Measurements from ENCODE around the gene CKAP4. TPM values are rescaled to one million over a fixed set of nuclear protein-coding genes. Genes with fewer than 3 reads are reported as not detected.

The CKAP4 gene
- total and polyA plus RNA-seq, 2 donors (not counting 3 experiments of a cell fraction or from before 2014, with no cell fraction given) = 117 to 223 TPM

DNA sequence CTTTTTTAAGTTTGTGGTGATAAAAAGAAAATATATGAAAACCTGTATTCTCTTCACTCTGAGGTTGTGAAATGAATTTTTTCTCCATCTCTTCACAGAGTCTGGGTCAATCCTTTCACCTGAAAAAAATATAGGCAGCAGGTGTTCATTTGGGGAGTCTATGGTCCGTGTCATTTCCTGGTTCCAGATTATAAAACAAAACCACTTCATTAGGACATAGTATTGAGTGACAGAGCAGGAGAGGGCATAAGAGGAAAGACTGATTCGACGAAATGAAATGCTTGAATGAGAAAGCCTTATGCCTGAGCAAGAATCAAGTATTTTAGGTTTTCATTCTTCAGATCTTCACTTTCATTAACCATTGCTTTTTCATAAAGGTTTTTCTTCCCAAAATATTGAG, 57.2 kb downstream of the CKAP4 start:
- CTCF ChIA-PET = interaction anchor here (1.0 to 1.4 kb wide), 3 partner anchors 10 to 41 kb away, joined by 3 to 4 read pairs (median 3); no protein-coding TSS in a partner anchor
- POLR2A ChIA-PET = no interaction called here
- Histone ChIP-seq H3K4me2 (ENCODE audit: insufficient read depth, low read length) (no peak overlapping the region), H3K9ac (replicated peaks; ENCODE audit: extremely low read depth, insufficient read depth, low read length) (no peak overlapping the region), H3K27me3 (ENCODE audit: control insufficient read depth in 2 of 2, insufficient read depth in 2 of 2, low read length in 2 of 2) (peaks cover 19 to 39% of the 10 kb centered on the region in 2 experiments), H3K9me3 (replicated peaks; ENCODE audit: control insufficient read depth, insufficient read depth, low read length) (no peaks in the 10 kb centered on the region), H4K20me1 (replicated peaks; ENCODE audit: control insufficient read depth, extremely low read depth, insufficient read depth, low read length) (no peaks in the 10 kb centered on the region), H3K27ac (ENCODE audit: insufficient read depth, low read depth, low read length) (no peak overlapping the region), H3K79me2 (ENCODE audit: control insufficient read depth, insufficient read depth, low read length) (no peaks in the 10 kb centered on the region), H3K4me3 (replicated peaks in 1 of 3; ENCODE audit: insufficient read depth in 1 of 3, low read depth in 1 of 3, low read length in 3 of 3) (no peak overlapping the region), H2AFZ (ENCODE audit: low read depth, low read length) (no peak overlapping the region), H3K36me3 (ENCODE audit: control insufficient read depth in 2 of 2, extremely low read depth in 1 of 2, insufficient read depth in 2 of 2, low read length in 2 of 2) (no peaks in the 10 kb centered on the region), H3K9me1 (replicated peaks; ENCODE audit: control insufficient read depth, extremely low read depth, insufficient read depth, low read length) (no peaks in the 10 kb centered on the region), H3K4me1 (ENCODE audit: control insufficient read depth, extremely low read depth, insufficient read depth, low read length) (no peaks in the 10 kb centered on the region)
- intact Hi-C loops (cut with micrococcal nuclease) = no loop called here
- TF ChIP-seq GATA2 (IDR thresholded peaks at IDR 0.05; ENCODE audit: insufficient read depth, insufficient read length, low read depth, low read length) (no peak), POLR2AphosphoS5 (IDR thresholded peaks at IDR 0.05; ENCODE audit: insufficient read depth, low read depth, low read length) (no peak), EZH2 (IDR thresholded peaks at IDR 0.05; ENCODE audit: borderline replicate concordance, low read depth, low read length, severe bottlenecking) (no peak), FOS (IDR thresholded peaks at IDR 0.05; ENCODE audit: borderline replicate concordance, insufficient read depth, low read length) (no peak)
- no TSS peak for BruUV-seq (replicated peaks)
- dilution Hi-C loops (cut with MboI; ENCODE audit: extremely low pct_ligation_motif_present, low sequenced_read_pairs) = no loop called here
- FAIRE-seq (no peak), DNase-seq (ENCODE audit: low read depth, low spot score) (no peak)

DNA sequence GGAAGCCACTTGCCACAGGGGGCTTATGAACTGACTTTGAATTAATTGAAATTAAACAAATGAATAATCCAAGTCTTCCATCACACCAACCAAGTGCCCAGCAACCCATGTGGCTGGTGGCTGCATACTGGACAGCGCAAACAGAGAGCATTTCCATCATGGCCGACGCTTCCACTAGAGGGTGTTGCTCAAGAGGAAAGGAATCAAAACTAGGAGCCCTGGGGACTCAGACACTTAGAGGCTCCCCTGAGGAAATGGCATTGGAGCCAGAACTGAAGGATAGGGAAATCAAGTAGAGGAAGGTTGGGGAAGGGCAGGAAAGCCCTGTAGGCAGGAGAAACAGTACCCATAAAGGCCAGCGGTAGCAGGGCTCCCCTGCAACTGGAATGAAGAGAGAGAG, 58.5 kb downstream of the CKAP4 start:
- POLR2A ChIA-PET = no interaction called here
- Histone ChIP-seq H3K4me2 (ENCODE audit: insufficient read depth, low read length) (no peak overlapping the region), H3K4me3 (replicated peaks in 1 of 3; ENCODE audit: insufficient read depth in 1 of 3, low read depth in 1 of 3, low read length in 3 of 3) (no peak overlapping the region), H3K9me1 (replicated peaks; ENCODE audit: control insufficient read depth, extremely low read depth, insufficient read depth, low read length) (no peaks in the 10 kb centered on the region), H3K79me2 (ENCODE audit: control insufficient read depth, insufficient read depth, low read length) (no peaks in the 10 kb centered on the region), H3K9me3 (replicated peaks; ENCODE audit: control insufficient read depth, insufficient read depth, low read length) (no peaks in the 10 kb centered on the region), H3K27ac (ENCODE audit: insufficient read depth, low read depth, low read length) (no peak overlapping the region), H3K36me3 (ENCODE audit: control insufficient read depth in 2 of 2, extremely low read depth in 1 of 2, insufficient read depth in 2 of 2, low read length in 2 of 2) (no peaks in the 10 kb centered on the region), H2AFZ (ENCODE audit: low read depth, low read length) (no peak overlapping the region), H3K4me1 (ENCODE audit: control insufficient read depth, extremely low read depth, insufficient read depth, low read length) (no peaks in the 10 kb centered on the region), H3K27me3 (ENCODE audit: control insufficient read depth in 2 of 2, insufficient read depth in 2 of 2, low read length in 2 of 2) (peaks cover 15 to 29% of the 10 kb centered on the region in 2 experiments), H3K9ac (replicated peaks; ENCODE audit: extremely low read depth, insufficient read depth, low read length) (no peak overlapping the region), H4K20me1 (replicated peaks; ENCODE audit: control insufficient read depth, extremely low read depth, insufficient read depth, low read length) (no peaks in the 10 kb centered on the region)
- no peak for DNase-seq (ENCODE audit: low read depth, low spot score)
- CTCF ChIA-PET = interaction anchor here (1.3 kb wide), 1 partner anchor 40 kb away, joined by 7 read pairs; no protein-coding TSS in a partner anchor
- FAIRE-seq = no peak
- TF ChIP-seq FOS (IDR thresholded peaks at IDR 0.05; ENCODE audit: borderline replicate concordance, insufficient read depth, low read length) (no peak), GATA2 (IDR thresholded peaks at IDR 0.05; ENCODE audit: insufficient read depth, insufficient read length, low read depth, low read length) (no peak), POLR2A (IDR thresholded peaks at IDR 0.05; ENCODE audit: low read depth, low read length) (no peak), POLR2AphosphoS5 (IDR thresholded peaks at IDR 0.05; ENCODE audit: insufficient read depth, low read depth, low read length) (no peak), JUN (IDR thresholded peaks at IDR 0.05; ENCODE audit: borderline replicate concordance, insufficient read depth, insufficient read length, low read depth) (no peak), EZH2 (IDR thresholded peaks at IDR 0.05; ENCODE audit: borderline replicate concordance, low read depth, low read length, severe bottlenecking) (no peak), MYC (IDR thresholded peaks at IDR 0.05; ENCODE audit: low read depth, low read length) (no peak)
- TF ChIP-seq, protein P1, sequence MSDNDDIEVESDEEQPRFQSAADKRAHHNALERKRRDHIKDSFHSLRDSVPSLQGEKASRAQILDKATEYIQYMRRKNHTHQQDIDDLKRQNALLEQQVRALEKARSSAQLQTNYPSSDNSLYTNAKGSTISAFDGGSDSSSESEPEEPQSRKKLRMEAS (IDR thresholded peaks at IDR 0.05; ENCODE audit: insufficient read depth, insufficient read length) = no peak
- TF ChIP-seq, protein P2, sequence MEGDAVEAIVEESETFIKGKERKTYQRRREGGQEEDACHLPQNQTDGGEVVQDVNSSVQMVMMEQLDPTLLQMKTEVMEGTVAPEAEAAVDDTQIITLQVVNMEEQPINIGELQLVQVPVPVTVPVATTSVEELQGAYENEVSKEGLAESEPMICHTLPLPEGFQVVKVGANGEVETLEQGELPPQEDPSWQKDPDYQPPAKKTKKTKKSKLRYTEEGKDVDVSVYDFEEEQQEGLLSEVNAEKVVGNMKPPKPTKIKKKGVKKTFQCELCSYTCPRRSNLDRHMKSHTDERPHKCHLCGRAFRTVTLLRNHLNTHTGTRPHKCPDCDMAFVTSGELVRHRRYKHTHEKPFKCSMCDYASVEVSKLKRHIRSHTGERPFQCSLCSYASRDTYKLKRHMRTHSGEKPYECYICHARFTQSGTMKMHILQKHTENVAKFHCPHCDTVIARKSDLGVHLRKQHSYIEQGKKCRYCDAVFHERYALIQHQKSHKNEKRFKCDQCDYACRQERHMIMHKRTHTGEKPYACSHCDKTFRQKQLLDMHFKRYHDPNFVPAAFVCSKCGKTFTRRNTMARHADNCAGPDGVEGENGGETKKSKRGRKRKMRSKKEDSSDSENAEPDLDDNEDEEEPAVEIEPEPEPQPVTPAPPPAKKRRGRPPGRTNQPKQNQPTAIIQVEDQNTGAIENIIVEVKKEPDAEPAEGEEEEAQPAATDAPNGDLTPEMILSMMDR (IDR thresholded peaks at IDR 0.05; ENCODE audit: extremely low read depth in 1 of 2, insufficient read depth in 1 of 2, low read depth in 1 of 2, low read length in 2 of 2) = no peak
- dilution Hi-C loops (cut with MboI; ENCODE audit: extremely low pct_ligation_motif_present, low sequenced_read_pairs) (no loop called here), intact Hi-C loops (cut with micrococcal nuclease) (no loop called here)
- BruUV-seq (replicated peaks) = no TSS peak

Data from endothelial cell of umbilical vein (primary cell).